Frontal cortex (tissue), 4 donors: Measurements from ENCODE around the gene AKAP10. TPM values are rescaled to one million over a fixed set of nuclear protein-coding genes. Genes with fewer than 3 reads are reported as not detected.
A peak's percentile ranks its signal among the peaks of the same experiment; 100 is the strongest.
"Not testable (repeated sequence)": the region's sequence is repeated elsewhere in the genome, so short reads cannot be mapped to it uniquely, and the experiment has no call there.

Source experiments
- DNase-seq, 2 donors: peaks; one replicate each; pipeline ENCODE4 v3.0.0; 2012; ENCODE audit warnings: low spot score in 2 of 2
- FAIRE-seq: peaks from 2 replicates; lab custom pipeline; 2012; peaks lifted over from hg19 to GRCh38; lab: Jason Lieb, UNC
- small RNA-seq: library from RNA; depleted of rRNA; stranded (forward); fragments of <200 nt; gene quantifications from one replicate; pipeline ENCODE3, GENCODE V24; 2014
- total RNA-seq: library from RNA; depleted of rRNA; stranded (reverse); fragments of >200 nt; gene quantifications from one replicate; pipeline ENCODE4 v1.2.3, GENCODE V29; 2014
- donor health status: control.
- donor health status: control.
- donor health status: control.

Gene AKAP10
- total RNA-seq, 1 donor from 2014 or later: 39.1 TPM

DNA sequence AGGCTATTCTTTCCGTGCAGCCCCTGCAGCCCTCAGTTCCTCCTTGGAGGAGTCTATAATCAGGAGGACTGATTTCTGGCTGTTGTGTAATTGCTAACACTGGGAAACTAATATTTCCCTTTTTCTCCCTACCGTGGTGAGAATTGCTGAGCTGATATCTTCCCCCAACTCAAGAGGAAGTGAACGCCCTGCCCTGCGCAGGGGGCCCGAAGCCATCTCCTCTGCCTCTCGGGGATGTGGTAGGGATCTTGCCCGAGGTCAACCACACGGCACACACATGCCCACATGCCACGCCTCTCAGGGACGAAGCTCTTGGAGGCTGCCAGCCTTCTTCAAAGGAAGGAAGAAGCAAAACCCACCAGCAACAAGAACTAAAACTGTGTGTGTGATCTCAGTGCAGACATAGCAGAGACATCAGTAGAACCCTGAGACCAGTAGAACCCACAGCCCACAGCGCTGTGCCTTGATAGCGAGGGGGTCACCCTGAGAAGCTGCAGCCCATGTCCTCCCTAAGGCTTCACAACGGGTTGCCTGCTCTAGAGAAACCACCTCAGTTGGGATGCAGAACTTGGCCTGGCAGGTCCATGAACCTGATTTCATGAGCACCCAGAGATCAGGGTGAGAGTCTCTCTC, 101.0 kb downstream of the AKAP10 start:
- DNase-seq (no peak), FAIRE-seq (no peak)

DNA sequence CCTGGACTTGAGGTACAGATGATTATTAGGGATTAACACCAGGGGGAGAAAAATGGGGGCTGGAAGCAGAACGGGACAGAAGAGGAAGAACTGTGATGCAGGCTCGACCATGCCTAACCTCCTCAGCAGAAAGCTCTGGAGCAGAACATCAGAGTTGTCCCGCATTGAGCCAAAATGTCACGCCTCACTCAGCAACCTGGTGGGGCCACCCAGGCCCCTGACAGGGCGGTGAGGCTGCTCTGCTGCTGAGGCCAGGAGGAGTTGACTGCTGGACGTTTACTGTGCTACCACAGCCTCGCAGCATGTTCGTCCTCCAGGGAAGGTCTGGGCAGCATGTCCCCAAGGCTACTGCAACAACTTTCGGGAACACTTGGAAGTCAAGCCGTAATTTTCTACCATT, 103.4 kb downstream of the AKAP10 start:
- no peak for DNase-seq
- FAIRE-seq: no peak

DNA sequence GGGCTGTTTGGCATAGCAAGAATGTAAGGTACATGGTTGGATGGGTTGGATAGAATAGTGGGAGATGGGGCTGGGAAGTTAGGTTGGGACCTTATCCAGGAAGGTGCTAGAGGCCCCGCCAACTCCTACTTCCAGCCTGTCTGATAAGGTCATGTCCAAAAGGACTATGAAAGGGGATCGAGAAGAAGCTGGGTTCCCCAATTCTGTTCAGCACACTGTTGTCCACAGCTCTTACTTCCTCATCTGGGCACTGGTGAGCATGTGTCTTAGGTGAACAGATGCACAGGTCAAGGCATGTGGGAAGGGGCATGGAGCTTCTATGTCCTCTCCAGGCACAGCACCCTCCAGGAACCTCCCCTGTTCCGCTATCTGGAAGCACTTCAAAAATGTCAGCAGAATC, 104.3 kb downstream of the AKAP10 start:
- DNase-seq: no peak
- FAIRE-seq: no peak

DNA sequence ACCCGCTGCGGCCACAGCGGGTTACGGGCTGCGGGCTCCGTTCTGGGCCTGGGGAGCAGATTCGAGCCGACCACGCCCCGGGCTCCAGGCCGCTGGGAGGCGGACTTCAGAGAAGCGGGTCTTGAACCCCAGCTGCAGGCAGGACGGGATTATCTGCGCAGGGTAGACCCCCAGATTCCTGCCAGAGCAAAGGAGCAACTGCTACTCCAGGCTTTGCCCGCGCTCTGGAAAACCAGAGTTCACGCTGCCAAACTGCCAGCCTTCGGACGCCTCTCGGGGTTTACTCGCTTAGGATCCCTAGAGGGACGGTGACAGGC, 109.6 kb downstream of the AKAP10 start:
- DNase-seq (no peak), FAIRE-seq (no peak)

DNA sequence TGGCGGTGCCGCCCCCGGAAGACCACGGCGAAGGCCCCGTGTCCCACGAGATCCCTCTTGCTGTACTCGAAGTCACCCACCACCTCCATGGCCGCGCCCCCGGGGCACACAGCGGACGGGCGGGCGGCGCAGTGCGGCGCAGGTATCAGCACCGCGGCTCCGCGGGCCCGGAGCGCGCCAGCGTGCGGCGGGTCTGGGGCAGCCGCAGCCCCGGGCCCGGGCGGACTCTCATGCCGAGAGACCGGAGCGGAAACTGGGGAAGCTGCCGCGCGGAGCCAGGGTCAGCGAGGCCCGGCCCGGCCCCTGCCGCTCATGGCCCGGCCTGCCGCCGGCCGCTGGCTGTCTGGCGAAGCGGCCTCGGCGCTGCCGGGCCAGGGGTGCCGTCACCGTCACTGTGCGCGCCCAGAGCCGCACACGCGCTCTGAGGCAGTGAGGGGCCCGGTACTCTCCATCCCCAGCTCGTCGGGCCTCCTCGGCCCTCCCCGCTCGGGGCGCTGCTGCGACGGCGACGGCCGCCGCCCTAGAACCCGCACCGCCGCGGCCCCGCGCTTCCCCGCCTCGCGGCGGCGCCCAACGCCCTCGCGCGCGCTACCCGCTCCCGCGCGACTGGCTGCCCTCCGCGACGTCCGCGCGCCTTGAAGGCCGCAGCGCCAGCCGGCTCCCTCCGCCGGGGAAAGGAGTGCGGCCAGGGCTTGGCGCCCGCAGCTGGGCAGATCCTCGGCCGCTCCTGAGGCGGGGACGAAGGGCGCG, 110.1 kb downstream of the AKAP10 start, which contains the start of gene ULK2:
Gene ULK2, minus strand, starts transcription at position 608 of the 750 bp plus-strand sequence. Its CDS starts 519 bp downstream, at position 89.
- DNase-seq: peak; percentile 77 to 82
- no peak for FAIRE-seq

DNA sequence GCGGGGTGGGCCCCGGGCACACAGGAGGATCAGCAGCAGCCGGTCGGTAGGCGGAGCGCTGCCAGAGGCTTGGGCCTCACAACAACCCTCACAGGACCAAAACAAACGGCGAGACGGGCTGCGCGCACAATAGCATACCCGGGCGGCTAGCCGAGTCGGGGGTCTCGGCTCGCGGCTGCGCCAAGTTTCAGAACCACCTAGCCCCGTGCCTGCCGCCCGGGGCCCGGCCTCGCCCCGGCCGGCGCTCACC, 110.6 kb downstream of the AKAP10 start:
- FAIRE-seq: no peak
- DNase-seq: peak; percentile 59 to 67

DNA sequence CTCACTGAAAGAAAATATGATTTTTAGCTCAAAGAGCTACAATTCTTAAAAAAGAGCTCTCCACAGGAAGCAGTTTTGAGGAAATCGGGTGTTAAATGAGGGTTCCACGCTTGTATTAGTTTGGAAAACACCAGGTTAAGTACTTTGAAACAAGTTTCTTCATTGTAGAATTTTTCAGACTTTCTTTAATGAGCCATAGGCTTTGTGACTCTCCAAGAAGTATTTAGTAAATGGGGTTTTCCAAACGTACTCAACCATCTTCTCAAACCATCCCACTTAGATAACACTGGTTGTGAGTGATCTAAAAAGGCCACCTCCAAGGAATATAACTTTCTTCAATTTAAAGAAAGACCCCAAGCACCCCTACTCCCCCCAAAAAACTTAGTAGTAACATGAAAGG, 112.6 kb downstream of the AKAP10 start:
- FAIRE-seq (no peak), DNase-seq (no peak)

DNA sequence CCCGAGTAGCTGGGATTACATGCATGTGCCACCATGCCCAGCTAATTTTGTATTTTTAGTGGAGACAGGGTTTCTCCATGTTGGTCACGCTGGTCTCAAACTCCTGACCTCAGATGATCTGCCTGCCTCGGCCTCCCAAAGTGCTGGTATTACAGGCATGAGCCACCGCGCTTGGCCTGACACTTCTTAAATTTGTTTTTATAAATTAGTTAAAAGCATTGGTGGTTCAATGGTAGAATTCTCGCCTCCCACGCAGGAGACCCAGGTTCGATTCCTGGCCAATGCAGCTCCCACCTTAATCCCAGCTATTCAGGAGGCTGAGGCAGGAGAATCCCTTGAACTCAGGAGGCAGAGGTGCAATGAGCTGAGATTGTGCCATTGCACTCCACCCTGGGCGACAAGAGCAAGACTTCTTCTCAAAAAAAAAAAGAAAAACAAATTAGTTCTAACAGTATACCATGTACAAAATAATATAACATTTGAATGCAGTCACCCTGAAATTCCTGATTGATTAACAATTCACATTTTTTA, 116.9 kb downstream of the AKAP10 start:
- not testable (repeated sequence) for FAIRE-seq, DNase-seq

DNA sequence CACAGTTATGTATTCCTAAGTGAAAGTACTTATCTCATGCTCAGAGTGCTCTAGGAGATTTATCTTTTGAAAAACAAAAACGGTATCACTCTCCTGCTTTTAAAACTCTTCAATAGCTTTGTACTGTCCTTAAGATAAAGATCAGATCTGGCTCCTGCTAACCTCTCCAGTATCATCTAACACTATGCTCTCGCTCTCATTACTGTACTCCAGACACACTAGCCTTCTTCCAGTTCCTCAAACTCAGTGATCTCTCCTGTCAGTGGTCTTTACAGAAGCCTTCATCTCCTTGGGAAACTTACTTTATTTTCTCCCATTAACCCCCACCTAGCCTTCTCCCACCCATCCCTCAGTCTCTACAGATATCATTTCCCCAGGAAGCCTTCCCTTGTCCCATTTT, 120.0 kb downstream of the AKAP10 start:
- no peak for FAIRE-seq
- DNase-seq: no peak

Small RNA genes lying within 50 kb of the gene (small RNA-seq; reads per million reads assigned to genes)
- gene AC015726.2: not detected

Other genes starting within 250 kb of the AKAP10 start
- 0.41 TPM for gene ALDH3A1, start 229.5 kb downstream of the AKAP10 start, total RNA-seq
- gene ULK2, start 109.9 kb downstream of the AKAP10 start, total RNA-seq: 178 TPM
- 55.4 TPM for gene SPECC1, start 31.5 kb upstream of the AKAP10 start, total RNA-seq